ENCODE data around the gene SIK3. TPM values are rescaled to one million over a fixed set of nuclear protein-coding genes. Genes with fewer than 3 reads are reported as not detected.
A peak's percentile ranks its signal among the peaks of the same experiment; 100 is the strongest.
"Not testable (repeated sequence)": the region's sequence is repeated elsewhere in the genome, so short reads cannot be mapped to it uniquely, and the experiment has no call there.

SIK3 gene
- total RNA-seq, 2 experiments from 2014 or later, result 81.4 to 86.1 TPM

DNA sequence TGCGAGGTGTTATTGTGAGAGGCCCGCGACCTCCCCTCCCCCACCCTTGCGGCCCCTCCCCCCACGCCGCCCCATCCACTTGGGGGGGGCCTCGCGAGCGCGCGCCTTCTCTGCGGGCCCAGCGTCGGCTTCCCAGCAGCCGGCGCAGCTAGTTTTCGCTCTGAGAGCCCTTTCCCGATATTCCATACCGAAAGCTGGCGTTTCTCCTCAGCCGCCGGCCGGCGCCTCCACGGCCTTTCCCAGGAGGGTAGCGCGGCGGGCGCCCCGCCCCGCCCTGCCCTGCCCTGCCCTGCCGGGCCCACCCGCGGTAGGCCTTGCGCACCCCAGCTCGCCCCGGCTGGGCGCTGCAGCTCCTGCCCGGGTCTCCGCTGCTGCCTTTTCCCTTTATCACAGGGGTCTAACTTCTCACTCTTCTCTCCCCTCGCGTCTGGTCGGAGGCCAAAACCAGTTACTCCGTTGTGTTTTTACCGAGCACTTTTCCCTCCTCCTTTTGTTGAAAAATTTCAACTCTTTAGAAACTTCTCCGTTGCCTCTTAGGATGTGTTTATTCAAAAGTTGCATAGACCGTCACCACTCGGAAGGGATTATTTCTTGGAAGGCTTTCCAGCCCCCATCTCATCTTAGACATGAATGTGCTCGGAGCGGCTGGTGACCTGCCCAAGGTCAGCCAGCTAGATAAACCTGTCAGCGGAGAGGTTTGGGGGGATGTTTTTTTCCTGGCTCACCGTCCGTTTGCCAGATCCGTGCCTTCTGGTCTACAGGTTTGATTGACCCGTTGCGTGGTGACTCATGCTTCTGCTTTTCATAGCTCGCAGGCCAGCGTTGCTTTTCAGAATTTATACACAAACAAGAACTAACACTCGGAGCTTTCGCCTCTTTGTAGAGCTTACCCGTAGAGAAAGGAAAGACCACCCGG lies 46.5 kb upstream of the SIK3 start:
- Mint-ChIP-seq H3K9me3 (no peaks in the 10 kb centered on the region), H3K4me1 (ENCODE audit: low read depth) (peaks cover 48% of the 10 kb centered on the region), H3K4me3 (peak overlapping the region; percentile 98), H3K27me3 (no peaks in the 10 kb centered on the region), H3K27ac (peak overlapping the region; percentile 95), H3K36me3 (ENCODE audit: low read depth) (peaks cover 48% of the 10 kb centered on the region)
- POLR2A ChIA-PET, result interaction anchor here (0.6 to 2.8 kb wide), 23 partner anchors 11 to 1427 kb away, joined by 3 to 60 read pairs (median 4); partner anchors contain the start of genes ARCN1, BUD13, CEP164 and PCSK7
- peak in 7 of 14 experiments; percentile 8 to 67 (median 19) for DNase-seq
- intact Hi-C loops (cut with DNase I, micrococcal nuclease), result loop anchor here (1.0 to 10.0 kb wide), 4 partner anchors 33 to 180 kb away; partner anchors contain the start of genes SIDT2 (in 2 of the 2) and CEP164 (in 1 of the 2)
- no peaks in the 10 kb centered on the region for H3K9me3 ChIP-seq (ENCODE audit: control insufficient read depth in 1 of 2, insufficient read depth in 1 of 2, low read length in 2 of 2)
- CTCF ChIA-PET, result interaction anchor here (1.0 to 1.3 kb wide), 3 partner anchors 81 to 354 kb away, joined by 3 to 4 read pairs (median 3); partner anchors contain the start of gene APOA5
- H3K4me3 ChIP-seq (ENCODE audit: low read length), result peak overlapping the region; percentile 96
- peaks cover 20% of the 10 kb centered on the region for H3K36me3 ChIP-seq (ENCODE audit: insufficient read depth, low read length)
- peak; percentile 48 for ATAC-seq (ENCODE audit: poor library complexity)
- peaks cover 45% of the 10 kb centered on the region for H3K4me1 ChIP-seq (ENCODE audit: insufficient read depth, low read length)
- no peaks in the 10 kb centered on the region for H3K27me3 ChIP-seq (ENCODE audit: control insufficient read depth in 1 of 2, insufficient read depth in 2 of 2, low read length in 2 of 2)
- peak overlapping the region; percentile 3 to 61 for H3K27ac ChIP-seq (ENCODE audit: low read depth in 1 of 2, low read length in 2 of 2)
- TF ChIP-seq, protein P1, sequence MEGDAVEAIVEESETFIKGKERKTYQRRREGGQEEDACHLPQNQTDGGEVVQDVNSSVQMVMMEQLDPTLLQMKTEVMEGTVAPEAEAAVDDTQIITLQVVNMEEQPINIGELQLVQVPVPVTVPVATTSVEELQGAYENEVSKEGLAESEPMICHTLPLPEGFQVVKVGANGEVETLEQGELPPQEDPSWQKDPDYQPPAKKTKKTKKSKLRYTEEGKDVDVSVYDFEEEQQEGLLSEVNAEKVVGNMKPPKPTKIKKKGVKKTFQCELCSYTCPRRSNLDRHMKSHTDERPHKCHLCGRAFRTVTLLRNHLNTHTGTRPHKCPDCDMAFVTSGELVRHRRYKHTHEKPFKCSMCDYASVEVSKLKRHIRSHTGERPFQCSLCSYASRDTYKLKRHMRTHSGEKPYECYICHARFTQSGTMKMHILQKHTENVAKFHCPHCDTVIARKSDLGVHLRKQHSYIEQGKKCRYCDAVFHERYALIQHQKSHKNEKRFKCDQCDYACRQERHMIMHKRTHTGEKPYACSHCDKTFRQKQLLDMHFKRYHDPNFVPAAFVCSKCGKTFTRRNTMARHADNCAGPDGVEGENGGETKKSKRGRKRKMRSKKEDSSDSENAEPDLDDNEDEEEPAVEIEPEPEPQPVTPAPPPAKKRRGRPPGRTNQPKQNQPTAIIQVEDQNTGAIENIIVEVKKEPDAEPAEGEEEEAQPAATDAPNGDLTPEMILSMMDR (IDR thresholded peaks at IDR 0.05), result no peak

DNA sequence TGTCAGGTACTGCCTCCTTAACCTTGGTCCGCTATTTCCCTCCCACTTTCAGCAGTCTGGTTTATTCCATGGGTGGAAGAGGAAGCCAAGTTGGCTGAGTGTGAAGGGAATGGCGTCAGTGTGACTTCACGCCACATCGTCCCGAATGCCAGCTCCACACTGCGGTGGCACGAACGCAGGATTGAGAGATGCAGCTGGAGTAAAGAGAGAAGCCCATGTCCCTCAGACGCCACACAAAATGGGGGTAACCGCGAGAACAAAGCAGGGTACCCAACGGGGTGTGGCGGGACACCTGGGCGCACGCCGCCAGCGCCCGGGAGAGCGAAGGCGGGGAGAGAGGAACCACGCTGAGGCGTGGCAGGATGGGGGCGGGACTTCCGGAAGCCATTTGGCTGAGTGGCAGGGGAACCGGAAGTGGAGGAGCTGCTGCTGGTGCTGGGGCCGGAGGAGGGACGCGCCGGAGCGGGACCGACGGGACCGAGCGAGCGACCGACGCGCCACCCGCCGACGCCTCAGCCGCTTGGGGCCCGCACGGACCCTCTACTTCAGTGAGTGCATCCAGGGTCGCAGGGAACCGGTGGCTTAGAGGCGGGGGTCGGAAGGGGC lies 45.7 kb upstream of the SIK3 start, which contains the start of gene PAFAH1B2:
PAFAH1B2 (plus strand) TSS at position 417 of the 606 bp plus-strand sequence. CDS start 8,161 bp downstream, outside the sequence.
- intact Hi-C loops (cut with DNase I, micrococcal nuclease), result loop anchor here (2.0 to 10.0 kb wide), 3 partner anchors 33 to 181 kb away; partner anchors contain the start of genes CEP164 (in 1 of the 2) and SIDT2 (in 1 of the 2)
- Histone ChIP-seq H3K4me3 (ENCODE audit: low read length) (peak within 1 kb of the TSS; percentile 96), H3K36me3 (ENCODE audit: insufficient read depth, low read length) (peaks cover 18% of the 10 kb centered on the region), H3K27me3 (ENCODE audit: control insufficient read depth in 1 of 2, insufficient read depth in 2 of 2, low read length in 2 of 2) (no peaks in the 10 kb centered on the region), H3K27ac (ENCODE audit: low read depth in 1 of 2, low read length in 2 of 2) (peak within 1 kb of the TSS; percentile 61 to 74), H3K9me3 (ENCODE audit: control insufficient read depth in 1 of 2, insufficient read depth in 1 of 2, low read length in 2 of 2) (no peaks in the 10 kb centered on the region), H3K4me1 (ENCODE audit: insufficient read depth, low read length) (peaks cover 41% of the 10 kb centered on the region)
- Mint-ChIP-seq H3K27ac (peak within 1 kb of the TSS; percentile 95), H3K4me3 (peak within 1 kb of the TSS; percentile 98), H3K4me1 (ENCODE audit: low read depth) (peaks cover 45% of the 10 kb centered on the region), H3K9me3 (no peaks in the 10 kb centered on the region), H3K36me3 (ENCODE audit: low read depth) (peaks cover 44% of the 10 kb centered on the region), H3K27me3 (no peaks in the 10 kb centered on the region)
- ChIA-PET POLR2A (interaction anchor here (0.6 to 2.8 kb wide), 23 partner anchors 12 to 1428 kb away, joined by 3 to 60 read pairs (median 5); partner anchors contain the start of genes ARCN1, BUD13, CEP164 and PCSK7), CTCF (interaction anchor here (0.7 to 1.3 kb wide), 3 partner anchors 82 to 361 kb away, joined by 3 to 4 read pairs (median 3); partner anchors contain the start of gene APOA5)
- ATAC-seq (ENCODE audit: poor library complexity) (peak; percentile 88), DNase-seq (peak; percentile 88 to 98 (median 94))
- TF ChIP-seq, protein P1 (IDR thresholded peaks at IDR 0.05), result no peak

DNA sequence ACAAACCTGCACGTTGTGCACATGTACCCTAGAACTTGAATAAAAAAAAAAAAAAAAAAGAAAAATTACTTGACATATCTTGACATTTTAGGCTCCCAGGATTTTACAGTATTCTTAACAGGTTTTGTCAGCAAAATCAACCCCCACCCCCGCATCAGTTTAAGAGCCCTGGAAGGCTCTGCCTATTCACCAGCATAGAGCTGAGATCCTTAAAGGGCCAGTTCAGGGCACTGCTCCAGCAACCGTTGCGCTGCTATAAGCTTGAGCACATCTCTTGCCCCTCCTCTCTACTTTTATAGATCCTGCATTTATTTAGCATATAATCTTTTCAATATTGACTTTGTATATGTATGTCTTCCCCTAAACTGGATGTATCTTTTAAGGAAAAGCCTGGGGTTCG lies 45.2 kb upstream of the SIK3 start:
- peaks cover 17% of the 10 kb centered on the region for H3K36me3 ChIP-seq (ENCODE audit: insufficient read depth, low read length)
- intact Hi-C loops (cut with DNase I, micrococcal nuclease), result loop anchor here (5.0 to 10.0 kb wide), 2 partner anchors 34 to 181 kb away; partner anchors contain the start of genes CEP164 (in 1 of the 2) and SIDT2 (in 1 of the 2)
- ChIA-PET CTCF (interaction anchor here (0.7 to 1.2 kb wide), 2 partner anchors 352 to 361 kb away, joined by 3 read pairs; partner anchors contain the start of gene APOA5), POLR2A (interaction anchor here (1.0 to 2.8 kb wide), 14 partner anchors 13 to 1429 kb away, joined by 3 to 60 read pairs (median 5); partner anchors contain the start of genes ARCN1, BUD13, CEP164 and PCSK7)
- no peaks in the 10 kb centered on the region for H3K27me3 ChIP-seq (ENCODE audit: control insufficient read depth in 1 of 2, insufficient read depth in 2 of 2, low read length in 2 of 2)
- H3K4me1 Mint-ChIP-seq (ENCODE audit: low read depth), result peaks cover 44% of the 10 kb centered on the region
- no peaks in the 10 kb centered on the region for H3K9me3 ChIP-seq (ENCODE audit: control insufficient read depth in 1 of 2, insufficient read depth in 1 of 2, low read length in 2 of 2)
- H3K4me3 ChIP-seq (ENCODE audit: low read length), result peak overlapping the region; percentile 96
- peak overlapping the region; percentile 61 to 74 for H3K27ac ChIP-seq (ENCODE audit: low read depth in 1 of 2, low read length in 2 of 2)
- peak in 7 of 14 experiments; percentile 3 to 57 (median 17) for DNase-seq
- no peaks in the 10 kb centered on the region for H3K27me3 Mint-ChIP-seq
- ATAC-seq (ENCODE audit: poor library complexity), result peak; percentile 39
- TF ChIP-seq, protein P1 (IDR thresholded peaks at IDR 0.05), result no peak
- peaks cover 39% of the 10 kb centered on the region for H3K4me1 ChIP-seq (ENCODE audit: insufficient read depth, low read length)
- H3K9me3 Mint-ChIP-seq, result no peaks in the 10 kb centered on the region
- H3K4me3 Mint-ChIP-seq, result peak overlapping the region; percentile 91
- H3K36me3 Mint-ChIP-seq (ENCODE audit: low read depth), result peaks cover 38% of the 10 kb centered on the region
- peak overlapping the region; percentile 95 for H3K27ac Mint-ChIP-seq

DNA sequence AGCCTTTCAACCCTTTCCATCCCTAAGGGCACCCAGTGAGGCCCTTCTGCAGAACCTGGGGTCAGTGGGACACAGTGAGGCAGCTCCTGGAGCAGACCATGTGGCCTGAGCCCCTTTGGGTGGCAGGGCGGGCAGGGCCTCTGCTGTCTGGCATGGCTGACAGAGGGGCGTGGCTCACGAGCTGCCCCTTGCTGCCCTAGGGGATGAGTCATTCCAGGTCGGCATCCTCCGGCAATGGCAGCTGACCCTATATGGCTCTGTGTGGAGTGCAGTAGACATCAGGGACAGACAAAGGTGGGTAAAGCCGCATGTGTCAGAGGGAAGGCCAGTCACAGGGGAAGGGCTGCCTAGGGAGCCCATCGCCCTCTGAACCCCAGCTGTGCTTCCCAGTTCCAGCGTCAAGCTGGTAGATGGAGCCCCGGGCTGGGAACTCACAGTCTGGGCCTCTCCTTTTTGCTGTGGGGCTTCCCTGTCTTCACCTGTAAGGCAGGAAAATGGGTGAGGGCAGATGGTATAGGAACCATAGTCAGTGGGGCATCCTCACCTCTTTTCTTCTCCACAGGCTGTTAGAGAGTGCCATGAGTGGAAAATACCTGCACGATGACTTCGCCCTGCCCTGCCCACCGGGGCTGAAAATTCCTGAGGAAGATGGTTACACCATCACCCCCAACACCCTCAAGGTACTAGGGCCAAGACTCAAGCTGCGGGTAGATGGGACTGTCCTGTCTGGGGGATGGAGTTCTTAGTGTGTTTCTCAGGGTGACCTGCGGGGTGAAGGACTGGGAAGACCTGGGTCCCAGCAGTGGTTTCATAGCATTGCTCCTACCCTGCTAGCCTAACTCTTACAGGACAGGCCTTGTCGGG lies 39.2 kb upstream of the SIK3 start:
- POLR2A ChIA-PET; H3K27ac ChIP-seq (ENCODE audit: low read depth in 1 of 2, low read length in 2 of 2); ATAC-seq (ENCODE audit: poor library complexity); intact Hi-C loops (cut with DNase I, micrococcal nuclease); H3K27me3 Mint-ChIP-seq; H3K4me1 Mint-ChIP-seq (ENCODE audit: low read depth); H3K4me3 ChIP-seq (ENCODE audit: low read length); H3K4me1 ChIP-seq (ENCODE audit: insufficient read depth, low read length); H3K9me3 ChIP-seq (ENCODE audit: control insufficient read depth in 1 of 2, insufficient read depth in 1 of 2, low read length in 2 of 2); H3K9me3 Mint-ChIP-seq; H3K27me3 ChIP-seq (ENCODE audit: control insufficient read depth in 1 of 2, insufficient read depth in 2 of 2, low read length in 2 of 2); H3K4me3 Mint-ChIP-seq; H3K36me3 ChIP-seq (ENCODE audit: insufficient read depth, low read length); H3K27ac Mint-ChIP-seq; DNase-seq; CTCF ChIA-PET; H3K36me3 Mint-ChIP-seq (ENCODE audit: low read depth): not testable (repeated sequence)

Data from CD4-positive, alpha-beta T cell (primary cell).